GM21515 (cell line): ENCODE data around the gene TBX15.
"Not testable (repeated sequence)": the region's sequence is repeated elsewhere in the genome, so short reads cannot be mapped to it uniquely, and the experiment has no call there.

Experiments
- ATAC-seq: cut with Tn5 transposase; IDR thresholded peaks from one replicate; pipeline ENCODE4 v1.9.1; 2021; ENCODE audit not compliant: unreplicated experiment

Gene TBX15

GRCh38 chr1:118960567-118961136 lies 27.5 kb downstream of the TBX15 start:
- peak; percentile 2 for ATAC-seq

GRCh38 chr1:118960026-118960561 lies 28.0 kb downstream of the TBX15 start:
- ATAC-seq = peak; percentile 92

- no peak for ATAC-seq
Measured at GRCh38 chr1:118958937-118959631, 29.1 kb downstream of the TBX15 start.

- ATAC-seq = no peak
Measured at GRCh38 chr1:118958140-118958539, 30.0 kb downstream of the TBX15 start.

GRCh38 chr1:118957579-118957978 lies 30.6 kb downstream of the TBX15 start:
- ATAC-seq = not testable (repeated sequence)

GRCh38 chr1:118954301-118954905 lies 33.7 kb downstream of the TBX15 start:
- no peak for ATAC-seq

GRCh38 chr1:118951270-118951936 lies 36.7 kb downstream of the TBX15 start:
- no peak for ATAC-seq

GRCh38 chr1:118949315-118949714 lies 38.8 kb downstream of the TBX15 start:
- ATAC-seq = no peak

- ATAC-seq = no peak
Measured at GRCh38 chr1:118948846-118949245, 39.3 kb downstream of the TBX15 start.

GRCh38 chr1:118948351-118948750 lies 39.8 kb downstream of the TBX15 start:
- ATAC-seq = no peak

- no peak for ATAC-seq
Measured at GRCh38 chr1:118947790-118948189, 40.4 kb downstream of the TBX15 start.

GRCh38 chr1:118947003-118947765 lies 41.0 kb downstream of the TBX15 start:
- ATAC-seq = no peak

- no peak for ATAC-seq
Measured at GRCh38 chr1:118945489-118945888, 42.7 kb downstream of the TBX15 start.

- no peak for ATAC-seq
Measured at GRCh38 chr1:118944546-118944945, 43.6 kb downstream of the TBX15 start.

- no peak for ATAC-seq
Measured at GRCh38 chr1:118944133-118944532, 44.0 kb downstream of the TBX15 start.

- ATAC-seq = no peak
Measured at GRCh38 chr1:118940957-118941356, 47.2 kb downstream of the TBX15 start.

GRCh38 chr1:118937413-118938072 lies 50.6 kb downstream of the TBX15 start:
- ATAC-seq = no peak

- ATAC-seq = no peak
Measured at GRCh38 chr1:118934706-118935105, 53.4 kb downstream of the TBX15 start.

- ATAC-seq = no peak
Measured at GRCh38 chr1:118933051-118933781, 54.9 kb downstream of the TBX15 start.

- ATAC-seq = no peak
Measured at GRCh38 chr1:118931876-118932275, 56.3 kb downstream of the TBX15 start.
